NCI-H82 treated with DMSO at 0.1 percent for 48 hours (cell line): ENCODE data around the gene AURKAIP1.

Source experiments
- DNase-seq: peaks from one replicate; lab custom pipeline; 2025; ENCODE audit not compliant: unreplicated experiment; lab: John Stamatoyannopoulos, UW

The AURKAIP1 gene

GRCh38 chr1:1348420-1349255, 26.4 kb downstream of the AURKAIP1 start:
- no peak for DNase-seq

DNA sequence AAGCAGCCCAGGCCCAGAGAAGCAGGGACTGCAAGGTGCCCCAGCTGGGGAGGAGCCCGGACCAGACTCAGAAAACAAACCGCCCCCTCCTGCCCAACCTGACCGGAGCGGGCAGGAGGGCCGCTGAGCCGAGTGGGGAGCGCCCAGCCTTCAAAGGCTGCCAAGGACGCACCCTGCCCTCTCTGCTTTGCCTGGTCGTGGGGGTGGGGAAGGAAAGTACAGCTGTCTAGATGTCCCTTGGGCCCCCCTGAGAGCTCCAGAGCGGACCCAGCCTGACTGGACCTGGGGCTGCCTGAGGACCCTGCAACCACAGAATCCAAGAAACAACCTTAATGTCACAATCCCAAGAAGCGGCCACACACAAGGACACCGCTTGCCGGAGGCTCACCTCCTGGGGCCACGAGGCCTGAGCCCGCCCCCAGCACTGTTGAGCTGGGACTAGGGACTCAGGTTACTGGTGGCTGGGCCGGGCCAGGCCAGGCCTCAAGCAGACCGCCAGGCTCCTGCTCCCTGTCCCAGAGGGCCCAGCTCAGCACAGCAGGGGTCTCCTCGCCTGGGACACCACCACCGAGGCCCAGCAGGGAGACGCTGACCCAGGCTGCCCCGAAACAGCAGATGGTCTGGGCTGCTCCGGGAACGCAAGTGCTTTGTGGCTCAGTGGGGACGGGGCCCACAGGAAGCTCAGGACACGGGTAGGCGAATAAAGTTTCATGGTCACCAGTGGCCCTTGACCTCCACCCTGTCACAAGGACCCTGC, 27.2 kb downstream of the AURKAIP1 start:
- no peak for DNase-seq

GRCh38 chr1:1347026-1347595, 27.9 kb downstream of the AURKAIP1 start:
- no peak for DNase-seq

DNA sequence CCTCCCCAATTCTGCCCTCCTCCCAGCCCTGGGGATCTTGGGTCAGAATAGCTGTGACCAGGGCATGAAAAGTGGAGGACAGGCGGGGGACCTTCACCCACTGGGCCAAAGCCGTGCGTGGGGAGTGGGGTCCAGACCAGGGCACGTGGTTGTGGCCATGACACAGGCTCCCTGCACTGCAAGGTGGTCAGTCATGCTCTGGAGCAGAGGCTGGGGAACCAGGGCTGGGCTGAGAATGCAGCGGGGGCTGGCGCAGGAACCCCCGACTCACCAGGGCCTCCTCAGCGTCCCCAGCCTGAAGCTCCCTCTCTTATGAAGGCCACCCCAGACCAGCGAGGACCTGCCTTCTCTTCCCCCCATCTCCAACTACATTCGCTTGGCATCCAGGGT, 28.5 kb downstream of the AURKAIP1 start:
- DNase-seq: no peak

GRCh38 chr1:1345860-1346500, 29.0 kb downstream of the AURKAIP1 start:
- DNase-seq: no peak

DNA sequence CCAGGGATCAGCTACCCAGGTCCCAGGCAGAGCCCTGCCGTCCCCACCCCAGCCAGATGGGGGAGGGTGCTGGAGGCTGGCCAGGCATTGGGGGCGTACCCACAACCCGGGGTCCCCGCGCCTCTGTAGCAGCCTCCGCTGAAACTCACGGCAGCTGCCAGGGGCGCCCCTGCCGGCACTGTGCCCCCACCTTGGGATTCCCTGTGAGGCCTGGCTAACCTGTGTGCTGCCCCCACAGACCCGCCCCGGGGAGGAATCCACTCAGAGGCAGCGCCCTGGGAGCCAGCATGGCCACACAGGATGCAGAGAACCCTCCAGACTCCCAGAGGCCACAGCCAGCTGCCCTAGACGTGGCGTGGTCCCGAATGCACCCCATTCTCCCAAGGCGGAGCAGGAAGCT, 29.6 kb downstream of the AURKAIP1 start:
- no peak for DNase-seq

- DNase-seq: no peak
These were observed 30.2 kb downstream of the AURKAIP1 start for GRCh38 chr1:1344655-1345361.

DNA sequence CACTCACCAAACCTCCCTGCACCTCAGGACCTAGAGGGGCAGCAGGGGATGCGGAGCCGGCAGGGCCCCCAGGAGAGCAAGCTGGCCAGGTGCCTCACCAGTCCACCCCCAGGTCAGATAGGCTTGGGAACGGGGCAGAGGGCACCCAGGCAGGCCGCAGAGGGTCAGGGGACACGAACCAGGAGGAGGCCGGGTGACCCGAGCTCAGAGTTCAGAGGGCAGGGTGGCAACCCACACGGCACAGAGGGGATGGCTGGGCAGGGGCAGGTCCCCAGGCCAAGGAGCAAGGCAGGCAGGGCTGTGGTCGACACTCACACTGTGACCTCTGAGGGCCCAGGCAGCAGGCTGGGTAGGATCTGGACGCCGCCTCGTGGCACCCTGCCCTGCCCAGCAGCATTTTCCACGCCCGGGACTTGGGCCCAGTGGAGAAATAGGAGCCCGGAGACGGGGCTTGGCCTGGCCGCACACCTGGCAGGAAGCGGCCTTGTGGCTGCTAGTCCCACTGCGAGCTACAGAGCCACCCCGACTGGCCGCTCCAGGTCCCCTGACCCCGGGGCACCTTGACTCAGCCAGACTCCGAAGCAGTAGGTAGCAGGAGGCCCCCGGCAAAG, 31.1 kb downstream of the AURKAIP1 start:
- no peak for DNase-seq

DNA sequence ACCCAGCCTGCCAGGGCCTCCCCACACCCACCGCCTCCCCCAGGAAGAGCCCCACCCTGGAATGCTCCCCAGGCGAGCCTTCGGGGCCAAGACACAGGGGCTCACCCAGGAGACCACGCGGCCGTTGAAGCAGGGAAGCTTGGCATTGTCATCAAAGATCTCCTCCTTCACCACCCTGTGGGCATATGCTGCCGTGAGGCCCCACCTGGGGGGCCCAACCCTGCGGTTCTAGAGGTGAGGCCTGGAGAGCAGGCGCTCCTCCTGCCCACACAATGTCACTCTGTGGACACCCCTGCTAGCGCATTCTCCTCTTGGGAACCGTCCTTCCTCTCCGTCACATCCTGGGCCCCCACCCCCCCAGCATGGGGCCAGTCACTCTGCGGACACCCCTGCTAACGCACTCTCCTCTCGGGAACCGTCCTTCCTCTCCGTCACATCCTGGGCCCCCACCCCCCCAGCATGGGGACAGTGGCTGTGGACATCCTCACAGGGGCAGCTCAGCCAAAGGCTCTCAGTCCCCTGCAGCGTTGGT, 32.4 kb downstream of the AURKAIP1 start:
- no peak for DNase-seq

DNA sequence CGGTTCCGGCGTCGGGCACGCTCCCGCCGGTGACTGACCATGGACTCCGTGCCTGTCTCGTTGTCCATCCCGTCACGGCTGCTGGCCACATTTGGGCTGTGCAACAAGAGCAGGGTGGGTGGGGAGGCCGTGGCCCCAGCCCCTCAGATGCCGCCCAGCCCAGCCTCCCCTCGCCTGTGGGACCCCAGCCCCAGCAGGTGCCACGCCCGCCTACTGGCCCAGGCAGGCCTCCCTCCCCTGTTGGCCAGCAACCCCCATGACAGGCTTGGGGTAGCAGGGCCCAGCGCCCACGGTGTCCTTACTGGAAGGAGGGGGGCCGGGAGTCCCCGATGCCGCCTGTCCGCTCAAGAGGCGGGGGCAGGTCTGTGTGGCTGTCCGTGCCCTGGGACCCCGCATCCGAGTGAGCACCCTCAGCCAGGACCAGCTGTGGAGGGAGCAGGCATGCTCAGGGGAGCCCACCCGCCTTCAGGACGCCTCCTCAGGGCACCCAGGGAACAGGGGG, 32.9 kb downstream of the AURKAIP1 start:
- DNase-seq: no peak

DNA sequence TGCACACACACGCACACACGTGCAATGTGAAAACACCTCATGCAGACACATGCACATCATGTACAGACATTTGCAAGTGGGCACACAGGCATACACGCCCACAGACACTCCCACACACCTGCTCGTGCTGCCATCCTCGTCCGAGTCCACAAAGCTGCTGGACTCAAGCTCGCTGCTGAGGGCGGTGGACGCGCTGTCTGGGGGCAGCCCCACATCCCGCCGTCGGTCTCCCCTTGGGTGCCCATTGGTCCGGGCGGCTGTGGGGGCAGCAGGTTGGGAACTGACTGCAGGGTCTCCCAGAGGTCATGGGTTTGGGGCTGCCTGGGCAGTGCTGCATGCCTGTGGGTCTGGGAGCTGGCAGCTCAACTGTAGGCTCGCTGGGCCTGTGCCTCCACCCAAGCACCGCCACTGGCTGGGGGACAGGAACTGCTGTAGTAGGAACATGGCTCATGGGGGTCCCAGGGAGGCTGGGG, 33.4 kb downstream of the AURKAIP1 start:
- no peak for DNase-seq

DNA sequence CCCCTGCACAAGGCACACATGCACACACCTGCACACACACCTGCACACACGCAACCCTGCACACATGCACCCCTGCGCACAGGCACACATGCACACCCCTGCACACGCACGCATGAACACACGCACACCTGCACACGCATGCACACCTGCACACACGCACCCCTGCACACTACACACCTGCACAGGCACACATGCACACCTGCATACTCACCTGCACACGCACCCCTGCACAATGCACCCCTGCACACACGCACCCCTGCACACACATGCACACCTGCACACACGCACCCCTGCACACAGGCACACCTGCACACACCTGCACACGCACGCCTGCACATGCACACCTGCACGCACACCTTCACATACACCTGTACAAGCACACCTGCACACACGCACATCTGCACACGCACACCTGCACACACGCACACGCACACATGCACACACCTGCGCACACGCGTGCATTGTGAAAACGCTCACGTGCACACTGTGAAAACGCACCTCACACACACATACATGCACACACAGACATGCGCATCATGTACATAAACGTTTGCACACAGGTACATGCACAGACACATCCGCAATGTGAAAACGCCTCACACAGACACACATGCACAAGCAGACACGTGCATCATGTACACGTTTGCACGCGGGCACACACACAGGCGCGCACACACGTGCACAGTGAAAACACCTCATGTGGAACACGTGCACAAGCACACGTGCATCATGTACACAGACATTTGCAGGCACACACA, 34.0 kb downstream of the AURKAIP1 start:
- DNase-seq: no peak

GRCh38 chr1:1340185-1340584, 34.8 kb downstream of the AURKAIP1 start:
- DNase-seq: no peak

DNA sequence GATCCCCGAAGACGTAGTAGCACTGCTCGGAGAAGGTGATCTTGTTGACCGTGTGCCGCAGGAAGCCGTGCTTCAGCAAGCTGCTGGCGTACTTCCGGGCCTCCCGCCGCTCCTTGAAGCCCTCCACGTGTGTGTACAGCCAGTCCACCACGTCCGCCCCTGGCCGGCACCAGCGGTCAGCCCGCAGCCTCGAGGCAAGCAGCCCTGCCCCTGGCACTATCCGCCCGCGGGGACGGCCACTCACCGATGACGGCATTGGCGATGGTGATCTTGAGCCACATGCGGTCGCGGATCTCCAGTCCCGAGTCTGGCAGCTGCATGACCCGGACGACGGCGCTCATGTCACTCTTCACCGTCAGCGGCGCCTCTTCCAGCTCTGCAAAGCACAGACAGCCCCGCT, 36.7 kb downstream of the AURKAIP1 start:
- no peak for DNase-seq

DNA sequence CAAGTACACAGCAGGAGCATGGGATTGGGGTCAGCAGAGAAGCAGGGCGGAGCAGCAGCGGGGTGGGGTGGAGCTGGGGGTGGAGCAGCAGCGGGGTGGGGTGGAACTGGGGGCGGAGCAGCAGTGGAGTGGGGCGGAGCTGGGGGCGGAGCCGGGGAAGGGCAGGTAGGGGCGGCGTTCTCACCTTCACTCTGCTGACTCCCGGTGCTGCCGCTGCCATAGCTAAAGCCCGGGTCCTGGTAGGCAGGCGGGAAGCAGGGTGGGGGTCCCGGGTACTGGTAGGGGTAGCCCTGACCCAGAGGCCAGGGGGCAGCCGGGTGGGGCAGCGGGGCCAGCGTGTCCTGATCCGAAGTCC, 37.2 kb downstream of the AURKAIP1 start:
- DNase-seq: no peak

- DNase-seq: no peak
These were observed 37.8 kb downstream of the AURKAIP1 start for GRCh38 chr1:1336931-1337792.

- no peak for DNase-seq
These were observed 38.6 kb downstream of the AURKAIP1 start for GRCh38 chr1:1336446-1336845.

- DNase-seq: no peak
These were observed 39.2 kb downstream of the AURKAIP1 start for GRCh38 chr1:1335792-1336248.
